Spleen (tissue), 7 donors: ENCODE results near the gene SESTD1.

Source experiments
- POLR2A ChIP-seq, 3 donors: fragments of 450-650 bp; IDR thresholded peaks; one replicate each; pipeline ENCODE4 v1.5.1; 2017; ENCODE audit warnings: antibody characterized with exemption in 3 of 3, mild to moderate bottlenecking in 1 of 3
- POLR2AphosphoS5 ChIP-seq, 3 donors: sonication (generic); formaldehyde crosslinking; IDR thresholded peaks; one replicate each; pipeline ENCODE4 v1.5.1; 2017; ENCODE audit warnings: antibody characterized with exemption in 3 of 3
- TF ChIP-seq, protein P1 (sequence below), 11 experiments: fragments of 200-600 bp in 7 of 11; fragments of 450-650 bp in 4 of 11; sonication (generic) in 4 of 11; IDR thresholded peaks in 8 of 11; conservative IDR thresholded peaks in 3 of 11; 1 replicate in 7 of 11; 2 replicates in 4 of 11; pipeline versions ENCODE4 v1.4.0 to v1.8.0; 2016 to 2021; ENCODE audit warnings: antibody characterized with exemption in 11 of 11, inconsistent platforms in 4 of 11, mild to moderate bottlenecking in 1 of 11
- donor health status: DM: no; HTN: no; CAD: no; lungs with moderate emphysema.
- donor health status: DM: no; HTN: no; CAD: no.
- donor health status: DM: no; HTN: no; CAD: no.

DNA sequence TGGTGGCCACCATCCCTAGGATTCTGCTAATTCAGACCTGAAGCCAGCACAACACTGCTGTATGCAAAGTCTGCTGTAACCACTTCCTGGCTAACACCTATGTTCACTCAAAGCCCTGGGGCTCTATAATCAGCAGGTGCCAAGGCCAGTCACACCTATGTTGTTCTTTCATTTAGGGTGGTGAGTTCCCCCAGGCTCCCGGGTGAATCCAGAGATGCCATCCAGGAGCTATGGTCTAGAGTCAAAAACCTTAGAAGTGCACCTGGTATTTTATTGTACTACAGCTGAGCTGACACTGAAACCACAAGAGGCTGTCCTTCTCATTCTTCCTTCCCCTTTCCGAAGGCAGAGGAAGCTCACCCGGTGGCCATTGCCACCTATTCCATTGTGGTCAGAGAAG, 168.5 kb downstream of the SESTD1 start:
- TF ChIP-seq, protein P1, sequence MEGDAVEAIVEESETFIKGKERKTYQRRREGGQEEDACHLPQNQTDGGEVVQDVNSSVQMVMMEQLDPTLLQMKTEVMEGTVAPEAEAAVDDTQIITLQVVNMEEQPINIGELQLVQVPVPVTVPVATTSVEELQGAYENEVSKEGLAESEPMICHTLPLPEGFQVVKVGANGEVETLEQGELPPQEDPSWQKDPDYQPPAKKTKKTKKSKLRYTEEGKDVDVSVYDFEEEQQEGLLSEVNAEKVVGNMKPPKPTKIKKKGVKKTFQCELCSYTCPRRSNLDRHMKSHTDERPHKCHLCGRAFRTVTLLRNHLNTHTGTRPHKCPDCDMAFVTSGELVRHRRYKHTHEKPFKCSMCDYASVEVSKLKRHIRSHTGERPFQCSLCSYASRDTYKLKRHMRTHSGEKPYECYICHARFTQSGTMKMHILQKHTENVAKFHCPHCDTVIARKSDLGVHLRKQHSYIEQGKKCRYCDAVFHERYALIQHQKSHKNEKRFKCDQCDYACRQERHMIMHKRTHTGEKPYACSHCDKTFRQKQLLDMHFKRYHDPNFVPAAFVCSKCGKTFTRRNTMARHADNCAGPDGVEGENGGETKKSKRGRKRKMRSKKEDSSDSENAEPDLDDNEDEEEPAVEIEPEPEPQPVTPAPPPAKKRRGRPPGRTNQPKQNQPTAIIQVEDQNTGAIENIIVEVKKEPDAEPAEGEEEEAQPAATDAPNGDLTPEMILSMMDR (IDR thresholded peaks at IDR 0.05 in 8 of 11, conservative IDR thresholded peaks at IDR 0.05 in 3 of 11), result no peak
- TF ChIP-seq POLR2A (IDR thresholded peaks at IDR 0.05) (no peak), POLR2AphosphoS5 (IDR thresholded peaks at IDR 0.05) (peak in 1 of 3 donors; percentile 10)
